HepG2 (cell line): Measurements from ENCODE around the gene ZNF618. TPM values are rescaled to one million over a fixed set of nuclear protein-coding genes. Genes with fewer than 3 reads are reported as not detected.

ENCODE experiments used
- FOXK2 ChIP-seq: fragments of 450-650 bp; IDR thresholded peaks from 2 replicates; pipeline ENCODE4 v1.6.1; 2016
- HMGXB3 ChIP-seq: sonication (generic); formaldehyde crosslinking; IDR thresholded peaks from 2 replicates; pipeline ENCODE4 v1.4.0; 2020; ENCODE audit warnings: missing genetic modification reagents, borderline replicate concordance
- HNRNPH1 ChIP-seq: fragments of 200-400 bp; formaldehyde crosslinking; optimal IDR thresholded peaks from 2 replicates; pipeline ENCODE3; 2017; ENCODE audit warnings: mild to moderate bottlenecking, low read depth, low read length
- IKZF4 ChIP-seq: sonication (generic); formaldehyde crosslinking; IDR thresholded peaks from 2 replicates; pipeline ENCODE4 v1.5.1; 2020; ENCODE audit warnings: borderline replicate concordance, mild to moderate bottlenecking, low read depth, missing genetic modification reagents; ENCODE audit errors: not compliant biosample characterization
- KAT8 ChIP-seq: IDR thresholded peaks from 2 replicates; pipeline ENCODE4 v1.6.1; 2016; ENCODE audit warnings: missing genetic modification reagents, missing compliant biosample characterization
- PAXIP1 ChIP-seq: sonication (generic); formaldehyde crosslinking; conservative IDR thresholded peaks from 2 replicates; pipeline ENCODE4 v1.4.0; 2020; ENCODE audit warnings: mild to moderate bottlenecking, missing genetic modification reagents, moderate library complexity
- RFXANK ChIP-seq: IDR thresholded peaks from 2 replicates; pipeline ENCODE4 v1.6.1; 2016
- SIX1 ChIP-seq: sonication (generic); formaldehyde crosslinking; IDR thresholded peaks from 2 replicates; pipeline ENCODE4 v1.4.0; 2020; ENCODE audit warnings: missing genetic modification reagents, borderline replicate concordance
- ZFAT ChIP-seq: sonication (generic); formaldehyde crosslinking; conservative IDR thresholded peaks from 2 replicates; pipeline ENCODE4 v1.8.1; 2023; ENCODE audit warnings: missing genetic modification reagents, inconsistent platforms
- ZNF142 ChIP-seq: sonication (generic); formaldehyde crosslinking; IDR thresholded peaks from 2 replicates; pipeline ENCODE4 v1.4.0; 2020; ENCODE audit warnings: missing genetic modification reagents
- ZNF296 ChIP-seq: sonication (generic); formaldehyde crosslinking; conservative IDR thresholded peaks from 2 replicates; pipeline ENCODE4 v1.5.0; 2020; ENCODE audit warnings: mild to moderate bottlenecking, missing genetic modification reagents
- ZNF616 ChIP-seq: sonication (generic); formaldehyde crosslinking; IDR thresholded peaks from 2 replicates; pipeline ENCODE4 v1.5.0; 2020; ENCODE audit warnings: low read depth, mild to moderate bottlenecking, missing genetic modification reagents
- ZNF724P ChIP-seq: sonication (generic); formaldehyde crosslinking; IDR thresholded peaks from 2 replicates; pipeline ENCODE4 v1.8.0; 2022; ENCODE audit warnings: missing genetic modification reagents, borderline replicate concordance
- ZNF782 ChIP-seq: sonication (generic); formaldehyde crosslinking; IDR thresholded peaks from 2 replicates; pipeline ENCODE4 v1.4.0; 2020; ENCODE audit warnings: missing genetic modification reagents, mild to moderate bottlenecking, borderline replicate concordance
- polyA plus RNA-seq, 8 experiments: library from polyadenylated mRNA; depleted of rRNA in 3 of 8; stranded (reverse) in 7 of 8; unstranded in 1 of 8; fragments of >200 nt; fragmentation: Illumina TruSeq in 4 of 8; extraction: Trizol in 4 of 8; gene quantifications; 2 replicates each; pipeline versions ENCODE4 v1.2.1 to v1.2.3, GENCODE V29; 2011 to 2016; ENCODE audit warnings: low read depth in 4 of 8, missing spikeins in 1 of 8, mixed read lengths in 1 of 8; ENCODE audit not compliant: insufficient read depth in 1 of 8
- total RNA-seq, 5 experiments: library from RNA; depleted of rRNA; stranded (reverse); fragments of >200 nt; fragmentation: Illumina TruSeq; extraction: Trizol; gene quantifications; 2 replicates each; pipeline ENCODE4 v1.2.3, GENCODE V29; 2016; ENCODE audit warnings: low read depth in 1 of 5

Gene ZNF618
- total and polyA plus RNA-seq, 2 of the 13 experiments (the other 11 are each of a cell fraction or from before 2014, with no cell fraction given): 0.07 TPM

- TF ChIP-seq ZFAT: no peak
- TF ChIP-seq PAXIP1 (CRISPR knock-in tag): no peak
- TF ChIP-seq SIX1: no peak
- TF ChIP-seq ZNF296: no peak
- TF ChIP-seq IKZF4 (CRISPR knock-in tag): no peak
- TF ChIP-seq ZNF724P (CRISPR knock-in tag): peak; percentile 80; the same call in 1 of the 2 replicates
- TF ChIP-seq FOXK2: no peak
- TF ChIP-seq ZNF616: no peak
- 0 out of 2 replicates have a peak, but pooled peaks have one; percentile 68 for TF ChIP-seq ZNF782 (CRISPR knock-in tag)
- TF ChIP-seq RFXANK (CRISPR knock-in tag): no peak
- TF ChIP-seq HNRNPH1: peak; percentile 60
- no peak for TF ChIP-seq ZNF142
- TF ChIP-seq KAT8 (CRISPR knock-in tag): 0 out of 2 replicates have a peak, but pooled peaks have one; percentile 30
- peak; percentile 44; the same call in 1 of the 2 replicates for TF ChIP-seq HMGXB3
Measured at GRCh38 chr9:114059047-114059803, 183.1 kb downstream of the ZNF618 start (continued).
